Activated CD4-positive, CD25-positive, alpha-beta regulatory T cell treated with anti-CD3 and anti-CD28 coated beads, Interleukin-2, amount 50 U/mL, for 24 hours (primary cell): ENCODE data around the gene DNAAF3.

Experiments
- ATAC-seq, 2 donors: fragments of 150-1000 bp; cut with Tn5 transposase; one replicate each; pipeline ENCODE4 v1.10.0; 2021; ENCODE audit warnings: mild to moderate bottlenecking in 1 of 2, moderate library complexity in 1 of 2

Gene DNAAF3

DNA sequence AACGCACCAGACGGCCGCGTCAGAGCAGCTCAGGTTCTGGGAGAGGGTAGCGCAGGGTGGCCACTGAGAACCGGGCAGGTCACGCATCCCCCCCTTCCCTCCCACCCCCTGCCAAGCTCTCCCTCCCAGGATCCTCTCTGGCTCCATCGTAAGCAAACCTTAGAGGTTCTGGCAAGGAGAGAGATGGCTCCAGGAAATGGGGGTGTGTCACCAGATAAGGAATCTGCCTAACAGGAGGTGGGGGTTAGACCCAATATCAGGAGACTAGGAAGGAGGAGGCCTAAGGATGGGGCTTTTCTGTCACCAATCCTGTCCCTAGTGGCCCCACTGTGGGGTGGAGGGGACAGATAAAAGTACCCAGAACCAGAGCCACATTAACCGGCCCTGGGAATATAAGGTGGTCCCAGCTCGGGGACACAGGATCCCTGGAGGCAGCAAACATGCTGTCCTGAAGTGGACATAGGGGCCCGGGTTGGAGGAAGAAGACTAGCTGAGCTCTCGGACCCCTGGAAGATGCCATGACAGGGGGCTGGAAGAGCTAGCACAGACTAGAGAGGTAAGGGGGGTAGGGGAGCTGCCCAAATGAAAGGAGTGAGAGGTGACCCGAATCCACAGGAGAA, 50.9 kb downstream of the DNAAF3 start:
- no peak for ATAC-seq

DNA sequence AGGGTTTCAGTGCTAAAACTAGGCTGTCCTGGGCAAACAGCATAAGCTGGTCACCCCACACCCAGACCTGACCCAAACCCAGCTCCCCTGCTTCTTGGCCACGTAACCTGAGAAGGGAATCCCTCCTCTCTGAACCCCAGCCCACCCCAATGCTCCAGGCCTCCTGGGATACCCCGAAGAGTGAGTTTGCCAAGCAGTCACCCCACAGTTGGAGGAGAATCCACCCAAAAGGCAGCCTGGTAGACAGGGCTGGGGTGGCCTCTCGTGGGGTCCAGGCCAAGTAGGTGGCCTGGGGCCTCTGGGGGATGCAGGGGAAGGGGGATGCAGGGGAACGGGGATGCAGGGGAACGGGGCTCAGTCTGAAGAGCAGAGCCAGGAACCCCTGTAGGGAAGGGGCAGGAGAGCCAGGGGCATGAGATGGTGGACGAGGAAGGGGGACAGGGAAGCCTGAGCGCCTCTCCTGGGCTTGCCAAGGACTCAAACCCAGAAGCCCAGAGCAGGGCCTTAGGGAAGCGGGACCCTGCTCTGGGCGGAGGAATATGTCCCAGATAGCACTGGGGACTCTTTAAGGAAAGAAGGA, 51.8 kb downstream of the DNAAF3 start:
- ATAC-seq = no peak

DNA sequence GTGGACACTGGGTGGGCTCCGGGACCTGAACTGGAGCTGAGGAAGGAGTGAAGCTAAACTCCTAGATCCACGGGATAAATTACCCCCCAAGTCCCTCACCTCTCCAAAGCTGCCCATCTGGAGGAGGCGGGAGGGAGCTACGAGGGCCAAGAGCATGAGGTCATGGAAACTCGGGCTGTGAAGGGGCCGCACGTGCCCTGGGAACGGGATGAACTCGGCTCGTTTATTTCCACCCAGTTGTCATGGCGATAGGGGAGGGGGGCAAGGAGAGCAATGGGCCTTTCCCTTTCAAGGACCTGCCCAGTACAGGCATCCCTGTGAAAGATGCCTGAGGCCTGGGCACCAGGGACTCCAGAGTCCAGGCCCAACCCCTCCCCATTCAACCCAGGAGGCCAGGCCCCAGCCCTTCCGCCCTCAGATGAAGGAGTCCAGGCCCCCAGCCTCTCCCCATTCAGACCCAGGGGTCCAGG, 52.8 kb downstream of the DNAAF3 start:
- ATAC-seq = no peak

DNA sequence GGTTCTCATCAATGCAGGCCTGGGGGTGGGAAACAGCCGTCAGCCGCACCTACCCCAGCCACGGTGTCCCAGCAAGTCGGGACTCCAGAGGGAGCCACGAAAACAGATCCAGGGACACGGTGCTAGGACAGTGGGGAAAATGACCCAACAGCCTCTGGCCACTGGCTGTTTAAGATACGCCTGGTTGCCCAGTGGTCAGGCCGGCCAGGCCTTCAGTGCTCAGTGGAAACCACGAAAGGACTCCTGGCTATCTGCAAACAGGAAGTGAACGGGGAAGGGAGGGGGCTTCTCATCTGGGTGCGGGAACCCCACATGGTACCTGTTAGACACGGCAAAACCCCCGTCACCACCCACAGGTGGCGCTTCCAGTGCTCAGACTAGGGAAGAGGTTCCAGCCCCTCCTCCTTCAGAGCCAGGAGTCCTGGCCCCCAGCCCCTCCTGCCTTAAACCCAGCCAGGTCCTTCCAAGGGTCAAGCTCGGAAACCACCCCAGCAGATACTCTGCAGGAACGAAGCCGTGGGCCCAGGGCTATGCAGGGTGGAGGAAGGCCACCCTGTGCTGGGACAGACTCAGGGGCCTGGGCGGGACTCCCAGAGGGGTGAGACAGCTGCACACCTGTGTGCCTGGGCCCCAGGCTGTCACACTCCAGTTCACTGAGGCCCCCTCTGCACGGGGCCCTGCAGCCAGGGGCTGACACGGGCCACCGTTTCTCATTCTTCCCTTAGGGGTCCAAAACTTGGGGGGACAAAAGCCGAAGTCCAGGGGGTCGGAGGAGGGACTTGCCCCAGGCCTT, 53.4 kb downstream of the DNAAF3 start:
- ATAC-seq = no peak

DNA sequence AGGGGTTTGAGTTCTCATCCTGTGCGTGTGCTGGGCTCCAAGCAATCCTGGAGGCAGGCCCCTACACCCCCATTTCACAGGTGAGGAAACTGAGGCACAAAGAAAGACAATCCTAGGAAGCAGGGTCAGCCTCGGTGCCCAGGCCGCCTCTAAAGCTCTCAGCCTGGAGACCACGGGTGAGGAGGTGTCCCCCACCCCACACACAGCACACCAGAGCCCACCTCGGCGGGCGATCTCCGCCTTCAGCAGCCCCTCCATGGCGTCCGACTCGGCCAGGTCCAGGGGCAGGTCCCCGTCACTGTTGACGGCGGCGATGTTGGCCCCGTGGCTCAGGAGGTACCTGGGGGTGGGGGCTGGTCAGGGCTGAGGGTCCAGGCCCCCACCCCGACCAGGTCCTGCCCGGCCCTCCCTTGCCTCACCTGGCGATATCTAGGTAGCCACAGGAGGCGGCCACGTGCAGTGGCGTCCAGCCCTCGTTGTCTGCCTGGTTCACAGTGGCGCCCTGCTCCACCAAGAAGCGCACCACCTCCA, 54.1 kb downstream of the DNAAF3 start:
- no peak for ATAC-seq

DNA sequence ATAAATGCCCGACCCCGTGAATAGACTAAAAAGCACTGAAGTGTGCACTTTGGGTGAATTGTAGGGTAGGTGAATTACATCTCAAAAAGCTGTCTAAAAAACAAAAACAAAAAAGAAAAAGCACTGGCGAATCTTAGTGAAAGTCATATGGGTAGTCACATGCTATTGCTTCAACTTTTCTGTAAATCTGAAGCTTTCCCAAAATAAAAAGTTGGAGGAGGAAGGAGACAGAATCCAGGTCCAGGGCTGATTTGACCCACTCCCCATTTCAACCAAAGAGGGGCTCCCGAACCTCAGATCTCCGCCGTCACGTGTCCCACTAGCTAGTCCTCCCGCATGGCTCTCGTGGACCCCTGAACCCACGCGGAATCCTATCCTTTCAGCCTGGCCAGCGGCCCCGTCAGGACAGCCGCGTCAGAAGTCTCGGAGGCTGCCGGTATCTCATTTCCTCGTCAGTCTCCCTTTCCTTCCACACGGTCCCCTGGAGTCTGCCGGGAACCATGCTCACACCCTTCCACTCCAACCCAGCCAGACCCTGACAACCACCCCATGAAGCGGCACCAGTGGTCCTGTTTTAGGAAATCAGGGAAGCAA, 55.1 kb downstream of the DNAAF3 start:
- no peak for ATAC-seq

DNA sequence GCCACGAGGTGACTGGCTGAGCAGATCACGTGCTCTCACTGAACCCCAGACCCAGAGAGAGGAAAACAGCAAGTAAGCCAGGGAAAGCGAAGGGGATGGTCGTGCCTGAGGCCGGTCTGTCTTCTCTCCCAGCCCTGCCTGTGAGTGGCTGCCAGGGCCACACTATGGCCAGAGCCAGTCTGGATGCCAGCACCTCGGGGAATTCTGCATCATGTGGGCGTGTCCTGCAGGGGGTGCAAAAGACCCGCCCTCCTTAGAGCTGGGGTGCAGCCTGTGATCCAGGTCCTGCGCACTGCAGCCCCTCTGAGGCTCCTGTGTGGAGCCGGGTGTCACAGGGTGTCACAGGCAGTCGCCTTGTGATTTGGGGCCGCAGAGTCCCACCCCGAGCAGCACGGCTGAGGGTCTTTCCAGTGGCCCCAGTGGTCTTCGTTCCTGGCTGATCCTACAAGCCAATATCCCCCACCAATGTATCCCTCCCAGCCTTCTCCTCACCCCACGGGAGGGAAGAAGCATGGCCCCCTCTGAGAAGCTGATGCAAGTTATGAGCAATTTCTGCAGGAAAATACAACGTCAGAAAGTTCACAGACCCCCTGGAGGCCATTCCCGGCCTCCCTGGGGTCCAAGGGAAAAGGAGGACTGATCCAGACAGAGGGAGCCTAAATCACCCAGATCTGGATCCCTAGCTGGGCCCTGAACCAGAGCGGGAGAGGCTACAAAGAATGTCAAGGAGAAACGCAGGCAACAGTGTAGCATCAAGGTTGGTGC, 56.7 kb downstream of the DNAAF3 start:
- ATAC-seq = no peak
